Tibial nerve (tissue), 3 donors: ENCODE results near the gene XPO5.

Experiments
- CTCF ChIP-seq, 5 experiments: fragments of 200-600 bp in 3 of 5; fragments of 450-650 bp in 2 of 5; sonication (generic) in 3 of 5; IDR thresholded peaks; one replicate each; pipeline ENCODE4 v1.5.1; 2016 to 2019; ENCODE audit warnings: antibody characterized with exemption in 5 of 5, mild to moderate bottlenecking in 3 of 5, moderate library complexity in 2 of 5
- POLR2A ChIP-seq, 2 donors: fragments of 450-650 bp; IDR thresholded peaks; one replicate each; pipeline ENCODE4 v1.6.1; 2017; ENCODE audit warnings: antibody characterized with exemption in 2 of 2, mild to moderate bottlenecking in 2 of 2, moderate library complexity in 2 of 2

- TF ChIP-seq POLR2A (IDR thresholded peaks at IDR 0.05) = no peak
- TF ChIP-seq CTCF (IDR thresholded peaks at IDR 0.05) = no peak
Measured at GRCh38 chr6:43493230-43493629, 82.6 kb downstream of the XPO5 start.
